ENCODE measurements around the gene DSCAML1. TPM values are rescaled to one million over a fixed set of nuclear protein-coding genes. Genes with fewer than 3 reads are reported as not detected.

Gene DSCAML1
- total RNA-seq, 1 donor from 2014 or later = not detected

DNA sequence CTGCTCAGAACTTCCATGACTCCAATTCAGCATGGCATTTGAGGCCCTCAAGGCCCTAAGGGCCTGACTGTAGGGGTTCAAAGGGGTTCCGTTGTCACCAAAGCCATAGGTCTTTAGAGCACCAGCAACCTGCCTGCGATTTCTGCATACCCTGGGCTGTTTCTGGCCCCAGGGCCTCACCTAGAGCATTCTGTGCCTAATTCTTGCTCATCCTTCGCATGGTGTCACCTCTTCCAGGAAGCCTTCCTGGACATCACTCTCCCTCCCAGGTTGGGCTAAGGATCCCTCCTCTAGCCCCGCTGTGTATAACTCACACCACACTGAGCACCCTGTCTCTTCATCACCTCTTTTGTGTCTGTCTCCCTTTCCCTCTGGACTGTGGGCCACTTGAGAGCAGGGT is 275.0 kb downstream of the DSCAML1 start:
- Histone ChIP-seq H3K9me3 (no peaks in the 10 kb centered on the region), H3K36me3 (no peaks in the 10 kb centered on the region), H3K4me1 (no peaks in the 10 kb centered on the region), H3K27me3 (no peaks in the 10 kb centered on the region), H3K4me3 (no peak overlapping the region), H3K27ac (no peak overlapping the region)
- DNase-seq (ENCODE audit: low spot score in 2 of 2) = no peak
- intact Hi-C loops (cut with DNase I) = no loop called here
- TF ChIP-seq, protein P1, sequence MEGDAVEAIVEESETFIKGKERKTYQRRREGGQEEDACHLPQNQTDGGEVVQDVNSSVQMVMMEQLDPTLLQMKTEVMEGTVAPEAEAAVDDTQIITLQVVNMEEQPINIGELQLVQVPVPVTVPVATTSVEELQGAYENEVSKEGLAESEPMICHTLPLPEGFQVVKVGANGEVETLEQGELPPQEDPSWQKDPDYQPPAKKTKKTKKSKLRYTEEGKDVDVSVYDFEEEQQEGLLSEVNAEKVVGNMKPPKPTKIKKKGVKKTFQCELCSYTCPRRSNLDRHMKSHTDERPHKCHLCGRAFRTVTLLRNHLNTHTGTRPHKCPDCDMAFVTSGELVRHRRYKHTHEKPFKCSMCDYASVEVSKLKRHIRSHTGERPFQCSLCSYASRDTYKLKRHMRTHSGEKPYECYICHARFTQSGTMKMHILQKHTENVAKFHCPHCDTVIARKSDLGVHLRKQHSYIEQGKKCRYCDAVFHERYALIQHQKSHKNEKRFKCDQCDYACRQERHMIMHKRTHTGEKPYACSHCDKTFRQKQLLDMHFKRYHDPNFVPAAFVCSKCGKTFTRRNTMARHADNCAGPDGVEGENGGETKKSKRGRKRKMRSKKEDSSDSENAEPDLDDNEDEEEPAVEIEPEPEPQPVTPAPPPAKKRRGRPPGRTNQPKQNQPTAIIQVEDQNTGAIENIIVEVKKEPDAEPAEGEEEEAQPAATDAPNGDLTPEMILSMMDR (IDR thresholded peaks at IDR 0.05) = no peak

DNA sequence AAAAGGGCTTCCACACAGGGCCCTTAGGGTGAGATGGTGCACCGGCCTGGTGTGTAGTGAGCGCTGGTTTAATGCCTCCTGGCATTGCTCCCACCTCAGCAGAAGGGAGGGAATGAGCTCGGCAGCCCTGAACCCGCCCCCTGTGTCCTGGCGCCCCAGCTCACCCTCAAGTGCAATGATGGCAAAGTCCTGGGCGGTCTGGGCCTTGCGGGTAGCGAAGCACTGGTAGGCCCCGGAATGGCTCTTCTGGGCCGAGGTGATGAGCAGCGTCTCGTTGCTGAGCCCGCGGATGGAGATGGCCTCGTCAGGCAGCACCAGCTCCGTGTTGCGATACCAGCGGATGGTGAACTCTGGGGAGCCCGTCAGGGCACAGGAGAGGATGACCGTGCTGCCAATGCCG is 276.1 kb downstream of the DSCAML1 start:
- Histone ChIP-seq H3K36me3 (no peaks in the 10 kb centered on the region), H3K4me3 (no peak overlapping the region), H3K27ac (no peak overlapping the region), H3K4me1 (no peaks in the 10 kb centered on the region), H3K9me3 (no peaks in the 10 kb centered on the region), H3K27me3 (no peaks in the 10 kb centered on the region)
- DNase-seq (ENCODE audit: low spot score in 2 of 2) = no peak
- intact Hi-C loops (cut with DNase I) = no loop called here
- TF ChIP-seq, protein P1 (IDR thresholded peaks at IDR 0.05) = no peak

DNA sequence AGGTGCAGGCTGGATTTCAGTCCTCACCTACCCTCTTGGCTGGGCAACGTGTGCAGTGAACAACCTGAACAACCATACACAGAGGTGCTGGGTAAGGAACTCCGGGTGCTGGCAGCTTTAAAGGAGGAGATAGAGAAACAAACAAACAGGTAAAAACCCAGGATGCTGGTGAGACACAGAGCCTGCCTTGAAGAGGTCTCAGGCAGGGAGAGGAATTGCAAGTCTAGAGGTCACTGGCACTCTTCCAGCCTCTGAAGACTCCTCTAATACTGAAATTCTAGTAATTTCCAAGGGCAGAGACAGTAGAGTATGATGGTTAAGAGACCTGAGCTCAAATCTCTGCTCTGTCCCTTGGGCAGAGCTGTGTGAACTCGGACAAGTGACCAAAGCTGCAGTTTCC is 276.8 kb downstream of the DSCAML1 start:
- Histone ChIP-seq H3K27me3 (no peaks in the 10 kb centered on the region), H3K27ac (no peak overlapping the region), H3K9me3 (no peaks in the 10 kb centered on the region), H3K4me1 (no peaks in the 10 kb centered on the region), H3K4me3 (no peak overlapping the region), H3K36me3 (no peaks in the 10 kb centered on the region)
- TF ChIP-seq, protein P1 (IDR thresholded peaks at IDR 0.05) = no peak
- intact Hi-C loops (cut with DNase I) = no loop called here
- no peak for DNase-seq (ENCODE audit: low spot score in 2 of 2)

DNA sequence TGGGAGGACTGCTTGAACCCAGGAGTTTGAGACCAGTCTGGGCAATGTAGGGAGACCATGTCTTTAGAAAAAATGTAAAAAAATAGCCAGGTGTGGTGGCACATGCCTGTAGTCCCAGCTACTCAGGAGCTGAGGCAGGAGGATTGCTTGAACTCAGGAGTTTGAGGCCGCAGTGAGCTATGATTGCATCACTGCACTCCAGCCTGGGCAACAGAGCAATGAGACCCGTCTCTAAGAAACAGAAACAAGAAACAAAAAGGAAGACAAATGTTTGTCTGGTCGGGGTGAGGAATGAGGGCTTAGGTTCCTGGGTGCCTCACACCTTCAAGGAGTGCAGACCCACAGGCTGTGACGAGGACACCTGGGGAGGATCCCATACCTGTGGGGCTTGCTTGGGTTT is 277.4 kb downstream of the DSCAML1 start:
- TF ChIP-seq, protein P1 (IDR thresholded peaks at IDR 0.05) = no peak
- Histone ChIP-seq H3K9me3 (no peaks in the 10 kb centered on the region), H3K36me3 (no peaks in the 10 kb centered on the region), H3K4me1 (no peaks in the 10 kb centered on the region), H3K4me3 (no peak overlapping the region), H3K27me3 (no peaks in the 10 kb centered on the region), H3K27ac (no peak overlapping the region)
- intact Hi-C loops (cut with DNase I) = no loop called here
- no peak for DNase-seq (ENCODE audit: low spot score in 2 of 2)

DNA sequence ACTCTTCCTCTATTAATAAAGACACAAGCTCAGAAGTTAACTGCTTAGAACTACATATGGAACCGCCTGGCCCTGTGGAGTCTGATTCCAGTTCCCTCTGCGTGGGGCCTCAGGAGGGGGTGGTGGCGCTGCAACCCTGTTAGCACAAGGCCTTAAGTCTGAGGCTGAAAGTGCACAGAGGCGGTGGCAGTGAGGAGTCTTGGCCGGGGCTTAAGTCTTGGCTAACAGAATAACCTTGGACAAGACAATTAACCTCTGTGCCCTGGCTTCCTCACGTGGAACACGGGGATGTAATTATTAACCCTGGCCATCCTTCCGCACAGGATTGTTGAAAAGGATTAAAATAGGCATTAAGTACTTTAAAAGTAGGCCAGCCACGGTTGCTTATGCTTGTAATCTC is 277.8 kb downstream of the DSCAML1 start:
- no peak overlapping the region for H3K4me3 ChIP-seq
- no peak overlapping the region for H3K27ac ChIP-seq
- intact Hi-C loops (cut with DNase I) = no loop called here
- H3K9me3 ChIP-seq = no peaks in the 10 kb centered on the region
- no peaks in the 10 kb centered on the region for H3K4me1 ChIP-seq
- no peaks in the 10 kb centered on the region for H3K27me3 ChIP-seq
- TF ChIP-seq, protein P1 (IDR thresholded peaks at IDR 0.05) = no peak
- no peaks in the 10 kb centered on the region for H3K36me3 ChIP-seq
- no peak for DNase-seq (ENCODE audit: low spot score in 2 of 2)

DNA sequence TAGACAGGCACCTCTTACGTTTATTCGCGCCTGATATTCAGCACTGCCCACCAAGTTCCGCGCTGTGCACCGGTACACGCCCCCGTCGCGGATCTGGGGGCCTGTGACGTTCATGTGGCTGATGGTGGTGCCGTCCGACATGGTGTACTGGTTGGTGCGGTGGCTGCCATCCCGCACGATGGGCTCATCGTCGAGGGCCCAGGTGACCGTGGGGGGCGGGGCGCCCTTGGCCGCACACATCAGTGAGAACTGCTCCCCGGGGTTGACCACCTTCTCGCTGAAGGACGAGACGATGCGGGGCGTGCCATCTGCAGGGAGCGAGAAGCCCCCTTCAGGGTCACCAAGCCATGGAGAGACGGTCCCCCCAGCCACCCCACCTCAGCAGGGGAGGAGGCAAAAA is 278.6 kb downstream of the DSCAML1 start:
- TF ChIP-seq, protein P1 (IDR thresholded peaks at IDR 0.05) = no peak
- Histone ChIP-seq H3K27me3 (no peaks in the 10 kb centered on the region), H3K4me3 (no peak overlapping the region), H3K4me1 (no peaks in the 10 kb centered on the region), H3K36me3 (no peaks in the 10 kb centered on the region), H3K9me3 (no peaks in the 10 kb centered on the region), H3K27ac (no peak overlapping the region)
- intact Hi-C loops (cut with DNase I) = no loop called here
- DNase-seq (ENCODE audit: low spot score in 2 of 2) = no peak

Measured in ascending aorta (tissue), 2 donors.